ENCODE data around the gene SRRM2.

Gene SRRM2

DNA sequence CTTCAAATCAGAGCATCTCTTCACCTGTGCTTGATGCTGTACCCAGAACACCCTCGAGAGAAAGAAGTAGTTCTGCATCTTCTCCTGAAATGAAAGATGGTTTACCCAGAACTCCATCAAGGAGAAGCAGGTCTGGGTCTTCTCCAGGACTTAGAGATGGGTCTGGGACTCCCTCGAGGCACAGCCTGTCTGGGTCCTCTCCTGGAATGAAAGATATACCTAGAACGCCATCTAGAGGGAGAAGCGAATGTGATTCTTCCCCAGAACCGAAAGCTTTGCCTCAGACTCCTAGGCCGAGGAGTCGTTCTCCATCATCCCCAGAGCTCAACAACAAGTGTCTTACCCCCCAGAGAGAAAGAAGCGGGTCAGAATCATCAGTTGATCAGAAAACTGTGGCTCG, 12.3 kb downstream of the SRRM2 start:
- peaks cover 99% of the 10 kb centered on the region for H3K79me2 ChIP-seq (ENCODE audit: low read length)
- no peaks in the 10 kb centered on the region for H3K4me1 ChIP-seq (ENCODE audit: low read length)
- no peak overlapping the region for H2AFZ ChIP-seq (ENCODE audit: low read depth, low read length)
- no peak overlapping the region for H3K9ac ChIP-seq (ENCODE audit: low read length)
- H3K9me3 ChIP-seq (ENCODE audit: insufficient read depth, low read length) = no peaks in the 10 kb centered on the region
- H3K36me3 ChIP-seq (replicated peaks; ENCODE audit: low read depth, low read length) = peaks cover 93% of the 10 kb centered on the region
- no peak overlapping the region for H3K27ac ChIP-seq (ENCODE audit: low read length)
- no peak overlapping the region for H3K4me2 ChIP-seq (ENCODE audit: low read length)
- TF ChIP-seq, protein P1, sequence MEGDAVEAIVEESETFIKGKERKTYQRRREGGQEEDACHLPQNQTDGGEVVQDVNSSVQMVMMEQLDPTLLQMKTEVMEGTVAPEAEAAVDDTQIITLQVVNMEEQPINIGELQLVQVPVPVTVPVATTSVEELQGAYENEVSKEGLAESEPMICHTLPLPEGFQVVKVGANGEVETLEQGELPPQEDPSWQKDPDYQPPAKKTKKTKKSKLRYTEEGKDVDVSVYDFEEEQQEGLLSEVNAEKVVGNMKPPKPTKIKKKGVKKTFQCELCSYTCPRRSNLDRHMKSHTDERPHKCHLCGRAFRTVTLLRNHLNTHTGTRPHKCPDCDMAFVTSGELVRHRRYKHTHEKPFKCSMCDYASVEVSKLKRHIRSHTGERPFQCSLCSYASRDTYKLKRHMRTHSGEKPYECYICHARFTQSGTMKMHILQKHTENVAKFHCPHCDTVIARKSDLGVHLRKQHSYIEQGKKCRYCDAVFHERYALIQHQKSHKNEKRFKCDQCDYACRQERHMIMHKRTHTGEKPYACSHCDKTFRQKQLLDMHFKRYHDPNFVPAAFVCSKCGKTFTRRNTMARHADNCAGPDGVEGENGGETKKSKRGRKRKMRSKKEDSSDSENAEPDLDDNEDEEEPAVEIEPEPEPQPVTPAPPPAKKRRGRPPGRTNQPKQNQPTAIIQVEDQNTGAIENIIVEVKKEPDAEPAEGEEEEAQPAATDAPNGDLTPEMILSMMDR (IDR thresholded peaks at IDR 0.05; ENCODE audit: low read depth, low read length) = peak; percentile 23; the same call in 1 of the 2 replicates
- TF ChIP-seq EZH2phosphoT487 (IDR thresholded peaks at IDR 0.05; ENCODE audit: low read depth) = no peak
- H3K4me3 ChIP-seq (ENCODE audit: low read length) = no peak overlapping the region
- no peaks in the 10 kb centered on the region for H3K27me3 ChIP-seq (ENCODE audit: low read depth, low read length)
- H4K20me1 ChIP-seq (ENCODE audit: insufficient read depth, low read length) = peaks cover 89% of the 10 kb centered on the region

DNA sequence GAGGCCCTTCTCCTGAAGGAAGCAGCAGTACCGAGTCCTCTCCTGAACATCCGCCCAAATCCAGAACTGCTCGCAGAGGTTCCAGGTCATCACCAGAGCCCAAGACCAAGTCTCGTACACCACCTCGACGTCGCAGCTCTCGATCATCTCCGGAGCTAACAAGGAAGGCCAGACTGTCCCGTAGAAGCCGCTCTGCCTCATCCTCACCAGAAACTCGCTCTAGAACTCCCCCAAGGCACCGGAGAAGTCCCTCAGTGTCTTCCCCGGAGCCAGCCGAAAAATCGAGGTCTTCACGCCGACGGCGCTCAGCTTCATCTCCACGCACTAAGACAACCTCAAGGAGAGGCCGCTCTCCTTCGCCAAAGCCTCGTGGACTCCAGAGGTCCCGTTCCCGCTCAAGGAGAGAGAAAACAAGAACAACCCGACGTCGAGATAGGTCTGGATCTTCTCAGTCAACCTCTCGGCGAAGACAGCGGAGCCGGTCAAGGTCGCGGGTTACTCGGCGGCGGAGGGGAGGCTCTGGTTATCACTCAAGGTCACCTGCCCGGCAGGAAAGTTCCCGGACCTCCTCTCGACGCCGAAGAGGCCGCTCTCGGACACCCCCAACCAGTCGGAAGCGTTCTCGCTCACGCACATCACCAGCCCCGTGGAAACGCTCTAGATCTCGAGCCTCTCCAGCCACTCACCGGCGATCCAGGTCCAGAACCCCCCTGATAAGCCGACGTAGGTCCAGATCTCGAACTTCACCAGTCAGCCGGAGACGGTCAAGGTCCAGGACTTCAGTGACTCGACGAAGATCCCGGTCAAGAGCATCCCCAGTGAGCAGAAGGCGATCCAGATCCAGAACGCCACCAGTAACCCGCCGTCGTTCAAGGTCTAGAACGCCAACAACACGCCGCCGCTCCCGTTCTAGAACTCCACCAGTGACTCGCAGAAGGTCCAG, 13.3 kb downstream of the SRRM2 start:
- Histone ChIP-seq H3K27ac (ENCODE audit: low read length) (no peak overlapping the region), H3K4me3 (ENCODE audit: low read length) (no peak overlapping the region), H3K4me1 (ENCODE audit: low read length) (no peaks in the 10 kb centered on the region), H3K4me2 (ENCODE audit: low read length) (no peak overlapping the region), H3K36me3 (replicated peaks; ENCODE audit: low read depth, low read length) (peaks cover 92% of the 10 kb centered on the region), H3K9me3 (ENCODE audit: insufficient read depth, low read length) (no peaks in the 10 kb centered on the region), H3K27me3 (ENCODE audit: low read depth, low read length) (no peaks in the 10 kb centered on the region), H2AFZ (ENCODE audit: low read depth, low read length) (no peak overlapping the region), H3K9ac (ENCODE audit: low read length) (no peak overlapping the region), H4K20me1 (ENCODE audit: insufficient read depth, low read length) (peaks cover 86% of the 10 kb centered on the region), H3K79me2 (ENCODE audit: low read length) (peaks cover 97% of the 10 kb centered on the region)
- TF ChIP-seq, protein P1 (IDR thresholded peaks at IDR 0.05; ENCODE audit: low read depth, low read length) = no peak
- no peak for TF ChIP-seq EZH2phosphoT487 (IDR thresholded peaks at IDR 0.05; ENCODE audit: low read depth)

DNA sequence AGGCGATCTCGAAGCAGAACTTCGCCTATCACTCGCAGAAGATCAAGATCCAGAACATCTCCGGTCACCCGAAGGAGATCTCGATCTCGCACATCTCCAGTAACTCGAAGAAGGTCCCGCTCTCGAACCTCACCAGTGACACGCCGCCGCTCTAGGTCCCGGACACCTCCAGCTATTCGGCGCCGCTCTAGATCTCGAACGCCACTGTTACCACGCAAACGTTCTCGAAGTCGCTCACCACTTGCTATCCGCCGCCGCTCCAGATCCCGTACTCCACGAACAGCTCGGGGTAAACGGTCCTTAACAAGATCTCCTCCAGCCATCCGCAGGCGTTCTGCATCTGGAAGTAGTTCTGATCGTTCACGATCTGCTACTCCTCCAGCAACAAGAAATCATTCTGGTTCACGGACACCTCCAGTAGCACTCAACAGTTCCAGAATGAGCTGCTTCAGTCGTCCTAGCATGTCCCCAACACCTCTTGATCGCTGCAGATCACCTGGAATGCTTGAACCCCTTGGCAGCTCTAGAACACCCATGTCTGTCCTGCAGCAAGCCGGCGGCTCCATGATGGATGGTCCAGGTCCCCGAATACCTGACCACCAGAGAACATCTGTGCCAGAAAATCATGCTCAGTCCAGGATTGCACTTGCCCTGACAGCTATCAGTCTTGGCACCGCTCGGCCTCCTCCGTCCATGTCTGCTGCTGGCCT, 14.1 kb downstream of the SRRM2 start:
- peaks cover 86% of the 10 kb centered on the region for H4K20me1 ChIP-seq (ENCODE audit: insufficient read depth, low read length)
- no peak overlapping the region for H3K9ac ChIP-seq (ENCODE audit: low read length)
- peaks cover 95% of the 10 kb centered on the region for H3K79me2 ChIP-seq (ENCODE audit: low read length)

More for the DNA sequence above, 14.1 kb downstream of the SRRM2 start:
- Histone ChIP-seq H3K27ac (ENCODE audit: low read length) (no peak overlapping the region), H3K4me1 (ENCODE audit: low read length) (no peaks in the 10 kb centered on the region), H3K9me3 (ENCODE audit: insufficient read depth, low read length) (no peaks in the 10 kb centered on the region), H2AFZ (ENCODE audit: low read depth, low read length) (no peak overlapping the region), H3K4me2 (ENCODE audit: low read length) (no peak overlapping the region), H3K36me3 (replicated peaks; ENCODE audit: low read depth, low read length) (peaks cover 92% of the 10 kb centered on the region), H3K4me3 (ENCODE audit: low read length) (no peak overlapping the region), H3K27me3 (ENCODE audit: low read depth, low read length) (no peaks in the 10 kb centered on the region)
- TF ChIP-seq, protein P1 (IDR thresholded peaks at IDR 0.05; ENCODE audit: low read depth, low read length) = no peak
- TF ChIP-seq EZH2phosphoT487 (IDR thresholded peaks at IDR 0.05; ENCODE audit: low read depth) = no peak
